Mammary microvascular endothelial cell (primary cell): ENCODE data around the gene SLC25A24. TPM values are rescaled to one million over a fixed set of nuclear protein-coding genes. Genes with fewer than 3 reads are reported as not detected.

Source experiments
- total RNA-seq: library from RNA; depleted of rRNA; stranded (reverse); fragments of >200 nt; gene quantifications from 2 replicates; pipeline ENCODE4 v1.2.3, GENCODE V29; 2015

Gene SLC25A24
- 45.6 and 51.4 TPM in 2 replicates for total RNA-seq

DNA sequence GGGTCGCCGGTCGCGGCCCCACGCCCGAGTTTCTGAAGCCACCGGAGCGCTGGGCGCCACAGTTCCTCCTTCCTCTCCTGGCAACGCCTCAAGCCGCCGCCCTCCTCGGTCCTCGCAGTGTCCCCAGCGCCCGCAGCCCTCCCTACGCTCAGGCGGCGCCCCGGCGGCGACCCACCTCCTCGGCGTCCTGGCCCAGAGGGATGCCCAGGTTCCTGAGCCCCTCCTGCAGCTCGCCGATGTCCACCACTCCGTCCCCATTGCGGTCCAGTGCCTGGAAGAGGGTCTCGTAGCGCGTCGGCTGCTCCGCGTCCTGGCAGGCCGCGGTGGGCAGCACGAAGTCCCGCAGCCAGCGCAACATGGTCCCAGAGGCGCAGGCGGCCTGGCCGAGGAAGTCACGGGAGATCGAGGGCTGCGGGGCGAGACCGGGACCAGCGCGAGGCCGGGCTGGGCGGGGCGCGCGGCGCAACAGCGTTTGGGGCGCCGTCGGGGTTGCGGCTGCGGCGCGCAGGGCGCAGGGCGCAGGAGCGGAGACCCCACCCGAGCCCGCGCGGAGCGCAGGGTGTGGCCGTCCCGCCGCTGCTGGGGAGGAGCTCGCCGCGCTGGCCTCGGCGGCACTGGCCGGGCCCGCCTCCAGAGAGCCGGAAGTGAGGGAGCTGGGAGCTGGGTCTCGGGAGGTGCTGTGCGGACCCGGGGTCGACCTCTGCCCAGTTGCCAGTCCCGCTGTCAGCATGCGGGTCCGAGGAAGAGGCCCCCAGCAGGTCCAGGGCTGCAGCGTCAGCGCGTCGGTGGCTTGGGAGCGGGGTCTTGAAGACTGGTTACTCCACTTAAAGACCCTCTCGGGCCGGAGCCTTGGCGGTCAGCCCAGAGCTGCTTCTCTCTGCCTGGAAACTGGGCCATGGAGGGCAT lies at the start of gene SLC25A24:
SLC25A24 (minus strand) TSS at position 563 of the 906 bp plus-strand sequence; CDS start at position 358, 205 bp downstream.

DNA sequence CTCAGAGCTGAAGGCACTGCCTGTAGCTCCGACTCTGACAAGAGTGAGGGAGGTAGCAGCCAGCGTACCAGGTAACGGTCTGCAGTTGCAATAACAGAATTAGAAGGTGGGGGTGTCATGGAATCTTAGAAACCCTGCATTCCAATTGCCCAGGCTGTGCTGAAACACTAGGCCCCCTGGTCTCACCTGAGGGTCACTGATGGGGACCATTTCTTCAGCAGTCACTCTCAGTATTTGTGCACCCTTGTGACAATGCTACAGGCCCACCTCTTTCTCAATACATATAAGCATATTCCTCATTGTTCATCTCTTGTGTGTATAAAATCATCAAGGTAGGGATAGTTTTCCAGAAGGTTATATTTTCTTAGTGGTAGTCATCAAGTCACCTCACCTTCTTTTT lies 43.8 kb upstream of the SLC25A24 start, which contains the start of gene NBPF4:
NBPF4 (minus strand) TSS at position 101 of the 400 bp plus-strand sequence. CDS start 315 bp downstream, outside the sequence.

Other genes with a start within 250 kb of the SLC25A24 start
- 4.0 and 5.1 TPM in 2 replicates for gene VAV3, start 235.2 kb downstream of the SLC25A24 start, total RNA-seq
- not detected in 2 replicates for gene NBPF4, start 43.7 kb upstream of the SLC25A24 start, total RNA-seq
- gene NBPF6, start 250.0 kb upstream of the SLC25A24 start, total RNA-seq: not detected in 2 replicates